HepG2 (cell line): ENCODE measurements around the gene KREMEN1. TPM values are rescaled to one million over a fixed set of nuclear protein-coding genes. Genes with fewer than 3 reads are reported as not detected.
A peak's percentile ranks its signal among the peaks of the same experiment; 100 is the strongest.

ENCODE experiments used
- HNF1A ChIP-seq, 2 experiments: sonication (generic) in 1 of 2; formaldehyde crosslinking in 1 of 2; IDR thresholded peaks; 2 replicates each; pipeline versions ENCODE4 v1.4.0 to v1.6.1; 2016 to 2020; ENCODE audit warnings: borderline replicate concordance in 1 of 2, low read depth in 1 of 2, mild to moderate bottlenecking in 1 of 2, missing genetic modification reagents in 1 of 2
- HOMEZ ChIP-seq: IDR thresholded peaks from 2 replicates; pipeline ENCODE4 v1.6.1; 2016; ENCODE audit warnings: low read depth
- LBX2 ChIP-seq: sonication (generic); formaldehyde crosslinking; IDR thresholded peaks from 2 replicates; pipeline ENCODE4 v1.5.0; 2020; ENCODE audit warnings: missing genetic modification reagents, mild to moderate bottlenecking, borderline replicate concordance
- MED13 ChIP-seq: sonication (generic); formaldehyde crosslinking; IDR thresholded peaks from 2 replicates; pipeline ENCODE4 v1.5.0; 2020; ENCODE audit warnings: missing genetic modification reagents
- MEF2D ChIP-seq: sonication (generic); formaldehyde crosslinking; IDR thresholded peaks from 2 replicates; pipeline ENCODE4 v1.5.1; 2020; ENCODE audit warnings: mild to moderate bottlenecking, missing genetic modification reagents
- NFE2 ChIP-seq: sonication (generic); formaldehyde crosslinking; IDR thresholded peaks from 2 replicates; pipeline ENCODE4 v1.4.0; 2020; ENCODE audit warnings: missing genetic modification reagents
- PRDM10 ChIP-seq: sonication (generic); formaldehyde crosslinking; IDR thresholded peaks from 2 replicates; pipeline ENCODE4 v1.4.0; 2020; ENCODE audit warnings: low read depth, missing genetic modification reagents
- PTBP1 ChIP-seq: fragments of 200-400 bp; formaldehyde crosslinking; IDR thresholded peaks from 2 replicates; pipeline ENCODE4 v1.6.1; 2018; ENCODE audit warnings: low read length, low read depth; ENCODE audit not compliant: poor library complexity, severe bottlenecking
- SRSF4 ChIP-seq: fragments of 200-400 bp; formaldehyde crosslinking; IDR thresholded peaks from one replicate; pipeline ENCODE4 v1.6.1; 2018; ENCODE audit warnings: mild to moderate bottlenecking, low read depth, low read length, moderate library complexity; ENCODE audit not compliant: poor library complexity, severe bottlenecking
- TFDP2 ChIP-seq: sonication (generic); formaldehyde crosslinking; IDR thresholded peaks from 2 replicates; pipeline ENCODE4 v1.4.0; 2020; ENCODE audit warnings: missing genetic modification reagents
- THAP7 ChIP-seq: sonication (generic); formaldehyde crosslinking; IDR thresholded peaks from 2 replicates; pipeline ENCODE4 v1.8.1; 2023; ENCODE audit warnings: mild to moderate bottlenecking, missing genetic modification reagents
- ZNF292 ChIP-seq: sonication (generic); formaldehyde crosslinking; IDR thresholded peaks from 2 replicates; pipeline ENCODE4 v1.8.1; 2022; ENCODE audit warnings: mild to moderate bottlenecking, low read depth, missing genetic modification reagents, borderline replicate concordance
- ZNF570 ChIP-seq: sonication (generic); formaldehyde crosslinking; IDR thresholded peaks from 2 replicates; pipeline ENCODE4 v1.4.0; 2020; ENCODE audit warnings: mild to moderate bottlenecking, missing genetic modification reagents, borderline replicate concordance
- ZNF761 ChIP-seq: sonication (generic); formaldehyde crosslinking; conservative IDR thresholded peaks from 2 replicates; pipeline ENCODE4 v1.4.0; 2020; ENCODE audit warnings: mild to moderate bottlenecking, missing genetic modification reagents
- ZNF776 ChIP-seq: sonication (generic); formaldehyde crosslinking; IDR thresholded peaks from 2 replicates; pipeline ENCODE4 v1.4.0; 2020; ENCODE audit warnings: mild to moderate bottlenecking, missing genetic modification reagents
- polyA plus RNA-seq, 8 experiments: library from polyadenylated mRNA; depleted of rRNA in 3 of 8; stranded (reverse) in 7 of 8; unstranded in 1 of 8; fragments of >200 nt; fragmentation: Illumina TruSeq in 4 of 8; extraction: Trizol in 4 of 8; gene quantifications; 2 replicates each; pipeline versions ENCODE4 v1.2.1 to v1.2.3, GENCODE V29; 2011 to 2016; ENCODE audit warnings: low read depth in 4 of 8, missing spikeins in 1 of 8, mixed read lengths in 1 of 8; ENCODE audit not compliant: insufficient read depth in 1 of 8
- total RNA-seq, 5 experiments: library from RNA; depleted of rRNA; stranded (reverse); fragments of >200 nt; fragmentation: Illumina TruSeq; extraction: Trizol; gene quantifications; 2 replicates each; pipeline ENCODE4 v1.2.3, GENCODE V29; 2016; ENCODE audit warnings: low read depth in 1 of 5

KREMEN1 gene
- total and polyA plus RNA-seq, 2 of the 13 experiments (the other 11 are each of a cell fraction or from before 2014, with no cell fraction given), result 9.8 to 13.8 TPM

GRCh38 chr22:29073618-29074275 lies 912 bp downstream of the KREMEN1 start (continued):
- TF ChIP-seq HNF1A (IDR thresholded peaks at IDR 0.05; ENCODE audit: low read depth), result no peak
- 0 out of 2 replicates have a peak, but pooled peaks have one; percentile 5 for TF ChIP-seq HNF1A (CRISPR knock-in tag; IDR thresholded peaks at IDR 0.05; ENCODE audit: borderline replicate concordance)
- TF ChIP-seq ZNF776 (CRISPR knock-in tag), result 0 out of 2 replicates have a peak, but pooled peaks have one; percentile 39
- no peak for TF ChIP-seq THAP7
- no peak for TF ChIP-seq PTBP1
- TF ChIP-seq PRDM10 (CRISPR knock-in tag), result no peak
- TF ChIP-seq TFDP2 (CRISPR knock-in tag), result peak; percentile 45; the same call in 1 of the 2 replicates
- no peak for TF ChIP-seq ZNF292 (CRISPR knock-in tag)
- TF ChIP-seq SRSF4, result no peak
- no peak for TF ChIP-seq LBX2 (CRISPR knock-in tag)
- TF ChIP-seq ZNF761 (CRISPR knock-in tag), result no peak
- no peak for TF ChIP-seq HOMEZ (CRISPR knock-in tag)
- TF ChIP-seq MED13, result no peak
- TF ChIP-seq NFE2 (CRISPR knock-in tag), result no peak
- TF ChIP-seq ZNF570 (CRISPR knock-in tag), result no peak
- 0 out of 2 replicates have a peak, but pooled peaks have one; percentile 21 for TF ChIP-seq MEF2D (CRISPR knock-in tag)
